H1 (cell line): ENCODE data around the gene FHL1. TPM values are rescaled to one million over a fixed set of nuclear protein-coding genes. Genes with fewer than 3 reads are reported as not detected.

Experiments used
- CTCF ChIA-PET: fragments of 300-600 bp; sonication (Branson Sonifier 250); formaldehyde crosslinking; loops from one replicate; lab custom pipeline; 2021; ENCODE audit not compliant: partially characterized antibody; lab: Charles Lee
- POLR2A ChIA-PET: fragments of 300-600 bp; sonication (Branson Sonifier 250); formaldehyde crosslinking; loops from one replicate; lab custom pipeline; 2021; ENCODE audit warnings: inconsistent platforms; ENCODE audit not compliant: partially characterized antibody; lab: Charles Lee
- DNase-seq, 2 experiments: peaks; one replicate each; pipeline versions ENCODE4 v3.0.0 to v3.0.0-alpha.2; 2010 to 2022; ENCODE audit warnings: low spot score in 2 of 2, low read depth in 1 of 2, mixed read lengths in 1 of 2
- FAIRE-seq: peaks from 2 replicates; lab custom pipeline; 2011; peaks lifted over from hg19 to GRCh38; lab: Jason Lieb, UNC
- H2AFZ ChIP-seq: 2 replicates; pipeline ENCODE4 v1.8.1; 2012; ENCODE audit warnings: low read length, inconsistent platforms
- H2AK5ac ChIP-seq: 2 replicates; pipeline ENCODE4 v1.6.1; 2013; ENCODE audit warnings: low read depth, low read length
- H2BK120ac ChIP-seq: replicated peaks from 2 replicates; pipeline ENCODE3; 2013; ENCODE audit warnings: low read depth, low read length, inconsistent platforms
- H2BK12ac ChIP-seq: 2 replicates; pipeline ENCODE4 v1.6.1; 2013; ENCODE audit warnings: low read depth, low read length
- H2BK15ac ChIP-seq: 2 replicates; pipeline ENCODE4 v1.6.1; 2013; ENCODE audit warnings: low read length
- H2BK20ac ChIP-seq: 2 replicates; pipeline ENCODE4 v1.6.1; 2013; ENCODE audit warnings: low read length
- H2BK5ac ChIP-seq: 2 replicates; pipeline ENCODE4 v1.6.1; 2013; ENCODE audit warnings: low read depth, low read length
- H3K14ac ChIP-seq: 2 replicates; pipeline ENCODE4 v1.6.1; 2013; ENCODE audit warnings: inconsistent platforms; ENCODE audit not compliant: insufficient read length
- H3K18ac ChIP-seq: 2 replicates; pipeline ENCODE4 v1.6.1; 2013; ENCODE audit warnings: low read length; ENCODE audit errors: extremely low read depth
- H3K23ac ChIP-seq: 2 replicates; pipeline ENCODE4 v1.6.1; 2013; ENCODE audit warnings: inconsistent platforms; ENCODE audit not compliant: insufficient read length
- H3K23me2 ChIP-seq: 2 replicates; pipeline ENCODE4 v1.6.1; 2013; ENCODE audit warnings: low read depth, low read length
- H3K27ac ChIP-seq: 2 replicates; pipeline ENCODE4 v1.6.1; 2011; ENCODE audit warnings: low read depth, low read length, inconsistent platforms
- H3K27me3 ChIP-seq, 4 experiments: replicated peaks in 1 of 4; 1 replicate in 1 of 4; 2 replicates in 3 of 4; pipeline versions ENCODE4 v1.6.1 to v1.8.1; 2011 to 2013; ENCODE audit warnings: low read length in 3 of 4, mild to moderate bottlenecking in 3 of 4, inconsistent platforms in 2 of 4, mixed read lengths in 2 of 4, moderate library complexity in 1 of 4; ENCODE audit not compliant: control insufficient read depth in 3 of 4, insufficient read depth in 3 of 4; ENCODE audit errors: extremely low read depth in 1 of 4
- H3K36me3 ChIP-seq, 4 experiments: 2 replicates each; pipeline versions ENCODE4 v1.6.1 to v1.8.1; 2011 to 2013; ENCODE audit warnings: mild to moderate bottlenecking in 4 of 4, low read length in 3 of 4, moderate library complexity in 2 of 4, control low read depth in 1 of 4, inconsistent platforms in 1 of 4; ENCODE audit not compliant: insufficient read depth in 4 of 4, control insufficient read depth in 2 of 4
- H3K4ac ChIP-seq: replicated peaks from 2 replicates; pipeline ENCODE3; 2013; ENCODE audit warnings: low read length, low read depth, mixed read lengths, inconsistent platforms; ENCODE audit not compliant: insufficient read length
- H3K4me1 ChIP-seq, 4 experiments: replicated peaks in 1 of 4; 1 replicate in 1 of 4; 2 replicates in 3 of 4; pipeline versions ENCODE4 v1.6.1 to v1.8.1; 2011 to 2013; ENCODE audit warnings: low read length in 3 of 4, inconsistent platforms in 2 of 4, mixed read lengths in 1 of 4; ENCODE audit not compliant: insufficient read depth in 4 of 4, control insufficient read depth in 3 of 4
- H3K4me2 ChIP-seq, 2 experiments: 2 replicates each; pipeline versions ENCODE4 v1.6.1 to v1.8.1; 2011 to 2013; ENCODE audit warnings: low read depth in 2 of 2, low read length in 2 of 2, control low read depth in 1 of 2, inconsistent platforms in 1 of 2, mild to moderate bottlenecking in 1 of 2; ENCODE audit not compliant: insufficient read depth in 1 of 2
- H3K4me3 ChIP-seq, 4 experiments: fragments of 200-600, 300-600 bp in 1 of 4; sonication (generic), shearing (Covaris generic), sonication (Bioruptor Twin) in 1 of 4; 2 replicates each; pipeline versions ENCODE4 v1.5.1 to v1.8.1; 2011 to 2016; ENCODE audit warnings: low read length in 4 of 4, low read depth in 3 of 4, control low read depth in 2 of 4, inconsistent platforms in 2 of 4, mild to moderate bottlenecking in 2 of 4, mixed read lengths in 1 of 4, moderate library complexity in 1 of 4; ENCODE audit not compliant: insufficient read depth in 2 of 4; ENCODE audit errors: extremely low read depth in 1 of 4
- H3K56ac ChIP-seq: replicated peaks from 2 replicates; pipeline ENCODE3; 2013; ENCODE audit warnings: low read depth, mild to moderate bottlenecking, mixed read lengths, low read length, inconsistent platforms; ENCODE audit not compliant: insufficient read length
- H3K79me1 ChIP-seq: 2 replicates; pipeline ENCODE4 v1.6.1; 2013; ENCODE audit warnings: low read depth, low read length, control low read depth
- H3K79me2 ChIP-seq, 2 experiments: 2 replicates each; pipeline versions ENCODE4 v1.6.1 to v1.8.1; 2012 to 2013; ENCODE audit warnings: low read length in 2 of 2, mild to moderate bottlenecking in 2 of 2, inconsistent platforms in 1 of 2; ENCODE audit not compliant: insufficient read depth in 2 of 2, control insufficient read depth in 1 of 2
- H3K9ac ChIP-seq, 4 experiments: replicated peaks in 1 of 4; 1 replicate in 1 of 4; 2 replicates in 3 of 4; pipeline versions ENCODE4 v1.6.1 to v1.8.1; 2011 to 2013; ENCODE audit warnings: low read depth in 3 of 4, low read length in 3 of 4, control low read depth in 2 of 4, mild to moderate bottlenecking in 2 of 4, moderate library complexity in 2 of 4, inconsistent platforms in 1 of 4; ENCODE audit errors: extremely low read depth in 1 of 4
- H3K9me3 ChIP-seq, 2 experiments: 2 replicates each; pipeline versions ENCODE4 v1.6.1 to v1.8.1; 2012 to 2013; ENCODE audit warnings: mild to moderate bottlenecking in 2 of 2, moderate library complexity in 2 of 2, control low read depth in 1 of 2, inconsistent platforms in 1 of 2, low read depth in 1 of 2, low read length in 1 of 2, mixed read lengths in 1 of 2; ENCODE audit not compliant: insufficient read depth in 2 of 2
- H4K20me1 ChIP-seq, 2 experiments: replicated peaks in 1 of 2; 2 replicates each; pipeline versions ENCODE3 to v1.8.1; 2011 to 2013; ENCODE audit warnings: inconsistent platforms in 2 of 2, low read length in 2 of 2, mild to moderate bottlenecking in 1 of 2; ENCODE audit not compliant: insufficient read depth in 2 of 2, control insufficient read depth in 1 of 2
- H4K5ac ChIP-seq: 2 replicates; pipeline ENCODE4 v1.6.1; 2013; ENCODE audit warnings: low read length, low read depth, mixed read lengths, inconsistent platforms; ENCODE audit not compliant: insufficient read length
- H4K8ac ChIP-seq: 2 replicates; pipeline ENCODE4 v1.8.0; 2013; ENCODE audit warnings: mild to moderate bottlenecking, moderate library complexity, low read length, inconsistent platforms; ENCODE audit not compliant: insufficient read depth; ENCODE audit errors: extremely low read depth
- H4K91ac ChIP-seq: replicated peaks from 2 replicates; pipeline ENCODE3; 2013; ENCODE audit warnings: low read length, mixed read lengths, inconsistent platforms; ENCODE audit not compliant: insufficient read length
- ASH2L ChIP-seq: fragments of 200-600, 300-600 bp; sonication (generic); IDR thresholded peaks from one replicate; pipeline ENCODE4 v1.7.1; 2017; ENCODE audit warnings: low read length
- BCL11A ChIP-seq, 2 experiments: IDR thresholded peaks; one replicate each; pipeline ENCODE4 v1.6.1; 2011; ENCODE audit warnings: low read depth in 2 of 2, low read length in 2 of 2, mild to moderate bottlenecking in 2 of 2
- BRCA1 ChIP-seq: IDR thresholded peaks from 2 replicates; pipeline ENCODE4 v1.6.1; 2012; ENCODE audit warnings: low read depth, low read length, improper control_type of control experiment
- EP300 ChIP-seq, 2 experiments: IDR thresholded peaks; 1 replicate in 1 of 2; 2 replicates in 1 of 2; pipeline ENCODE4 v1.6.1; 2011 to 2012; ENCODE audit warnings: low read depth in 2 of 2, low read length in 2 of 2, mild to moderate bottlenecking in 2 of 2, borderline replicate concordance in 1 of 2, inconsistent platforms in 1 of 2, moderate library complexity in 1 of 2
- GABPA ChIP-seq: IDR thresholded peaks from 2 replicates; pipeline ENCODE4 v1.6.1; 2011; ENCODE audit warnings: mild to moderate bottlenecking, low read length, moderate library complexity, borderline replicate concordance; ENCODE audit not compliant: insufficient read depth
- POLR2AphosphoS5 ChIP-seq: IDR thresholded peaks from 2 replicates; pipeline ENCODE4 v1.6.1; 2011; ENCODE audit warnings: low read depth, low read length
- TBP ChIP-seq: IDR thresholded peaks from 2 replicates; pipeline ENCODE4 v1.6.1; 2011; ENCODE audit warnings: low read depth, low read length, improper control_type of control experiment
- TEAD4 ChIP-seq: IDR thresholded peaks from 2 replicates; pipeline ENCODE4 v1.6.1; 2012; ENCODE audit warnings: low read depth, low read length, inconsistent platforms, mixed read lengths
- YY1 ChIP-seq: IDR thresholded peaks from 2 replicates; pipeline ENCODE4 v1.6.1; 2011; ENCODE audit warnings: low read depth, mild to moderate bottlenecking, low read length
- WGBS, 2 experiments: shearing (Covaris generic) in 1 of 2; methylation state at CpG; one replicate each; pipeline versions ENCODE4 v1.1.6 to v1.1.7; 2013 to 2015; ENCODE audit warnings: low lambda C conversion rate in 2 of 2, mixed read lengths in 2 of 2, inconsistent platforms in 1 of 2, low coverage in 1 of 2, missing lambda C conversion rate in 1 of 2; ENCODE audit not compliant: insufficient replicate concordance in 2 of 2, insufficient coverage in 1 of 2, insufficient read length in 1 of 2; ENCODE audit errors: extremely low coverage in 1 of 2, missing lambda C conversion rate in 1 of 2; 5-methylcytosine and 5-hydroxymethylcytosine counted together
- polyA plus RNA-seq, 7 experiments: library from polyadenylated mRNA; depleted of rRNA in 3 of 7; stranded (reverse) in 5 of 7; unstranded in 2 of 7; fragments of >200 nt in 5 of 7; fragments of 200-250 nt in 2 of 7; gene quantifications; 1 replicate in 5 of 7; 2 replicates in 1 of 7; 4 replicates in 1 of 7; pipeline versions ENCODE4 v1.2.1 to v1.2.3, GENCODE V29; 2011 to 2013; ENCODE audit warnings: missing spikeins in 2 of 7, mixed read lengths in 2 of 7
- total RNA-seq: library from RNA; stranded (reverse); fragmentation: NEBNext Ultra II Directional; extraction: Animal tissue kit (Norgen Biotek cat#: 25700); gene quantifications from 2 replicates; pipeline ENCODE4 v1.2.1, GENCODE V29; 2021
- TF ChIP-seq, protein P1 (sequence below): IDR thresholded peaks from 2 replicates; pipeline ENCODE4 v1.6.1; 2012; ENCODE audit warnings: low read length, inconsistent platforms

FHL1 gene
- total and polyA plus RNA-seq, 2 of the 8 experiments (the other 6 are each of a cell fraction or from before 2014, with no cell fraction given) = 45.0 to 56.5 TPM

DNA sequence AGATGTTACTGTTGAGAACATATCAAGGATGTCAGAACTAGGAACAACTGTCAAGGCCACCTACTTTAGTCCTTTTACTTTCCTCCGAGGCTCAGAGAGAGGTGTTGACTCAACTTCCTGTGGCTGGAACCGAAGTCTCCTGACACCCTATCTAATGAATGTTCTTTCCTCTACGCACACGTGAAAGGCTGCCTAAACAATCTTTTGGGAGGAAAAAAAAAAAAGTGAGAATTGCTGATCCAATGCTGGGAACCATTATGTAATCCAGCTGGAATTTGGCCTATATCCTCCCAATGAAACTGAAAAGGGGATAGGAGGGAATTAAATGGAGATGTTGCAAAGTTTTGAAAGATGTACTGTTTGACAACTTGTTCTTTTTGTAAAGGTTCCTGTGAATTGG, 112.2 kb downstream of the FHL1 start:
- H3K18ac ChIP-seq = no peak overlapping the region
- no peaks in the 10 kb centered on the region for H3K79me2 ChIP-seq
- H3K27me3 ChIP-seq = no peaks in the 10 kb centered on the region
- no peak overlapping the region for H4K8ac ChIP-seq
- H2AK5ac ChIP-seq = no peak overlapping the region
- H3K23ac ChIP-seq = no peak overlapping the region
- H3K14ac ChIP-seq = no peak overlapping the region
- H3K4me1 ChIP-seq = no peaks in the 10 kb centered on the region
- no peaks in the 10 kb centered on the region for H3K23me2 ChIP-seq
- DNase-seq (no peak), FAIRE-seq (no peak)
- H2BK12ac ChIP-seq = no peak overlapping the region
- H2BK5ac ChIP-seq = no peak overlapping the region
- no peak overlapping the region for H3K4me2 ChIP-seq
- H3K27ac ChIP-seq = no peak overlapping the region
- no peak overlapping the region for H4K91ac ChIP-seq
- ChIA-PET POLR2A (no interaction called here), CTCF (interaction anchor here (1.3 kb wide), 1 partner anchor 9 kb away, joined by 12 read pairs; no protein-coding TSS in a partner anchor)
- no peaks in the 10 kb centered on the region for H3K9me3 ChIP-seq
- no peak overlapping the region for H3K4me3 ChIP-seq
- no peak overlapping the region for H3K56ac ChIP-seq
- TF ChIP-seq TEAD4 (no peak), GABPA (no peak), TBP (no peak), EP300 (IDR thresholded peaks at IDR 0.05; ENCODE audit: borderline replicate concordance in 1 of 2, low read depth in 2 of 2, low read length in 2 of 2) (no peak), BRCA1 (no peak), YY1 (no peak), POLR2AphosphoS5 (no peak), ASH2L (no peak), BCL11A (IDR thresholded peaks at IDR 0.05; ENCODE audit: low read depth in 2 of 2, low read length in 2 of 2) (no peak)
- TF ChIP-seq, protein P1, sequence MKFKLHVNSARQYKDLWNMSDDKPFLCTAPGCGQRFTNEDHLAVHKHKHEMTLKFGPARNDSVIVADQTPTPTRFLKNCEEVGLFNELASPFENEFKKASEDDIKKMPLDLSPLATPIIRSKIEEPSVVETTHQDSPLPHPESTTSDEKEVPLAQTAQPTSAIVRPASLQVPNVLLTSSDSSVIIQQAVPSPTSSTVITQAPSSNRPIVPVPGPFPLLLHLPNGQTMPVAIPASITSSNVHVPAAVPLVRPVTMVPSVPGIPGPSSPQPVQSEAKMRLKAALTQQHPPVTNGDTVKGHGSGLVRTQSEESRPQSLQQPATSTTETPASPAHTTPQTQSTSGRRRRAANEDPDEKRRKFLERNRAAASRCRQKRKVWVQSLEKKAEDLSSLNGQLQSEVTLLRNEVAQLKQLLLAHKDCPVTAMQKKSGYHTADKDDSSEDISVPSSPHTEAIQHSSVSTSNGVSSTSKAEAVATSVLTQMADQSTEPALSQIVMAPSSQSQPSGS = no peak
- H2AFZ ChIP-seq = no peak overlapping the region
- H2BK20ac ChIP-seq = no peak overlapping the region
- no peaks in the 10 kb centered on the region for H4K20me1 ChIP-seq
- no peaks in the 10 kb centered on the region for H3K36me3 ChIP-seq
- no peak overlapping the region for H4K5ac ChIP-seq
- no peak overlapping the region for H2BK120ac ChIP-seq
- no peak overlapping the region for H3K9ac ChIP-seq
- 80% methylated on average over 4 of the region's 4 CpGs; no CpG with 5 or more reads in 1 of the 2 experiments for WGBS, 2 experiments
- H3K79me1 ChIP-seq = no peaks in the 10 kb centered on the region
- no peak overlapping the region for H2BK15ac ChIP-seq
- no peak overlapping the region for H3K4ac ChIP-seq
